ENCODE results near the gene ELFN2. TPM values are rescaled to one million over a fixed set of nuclear protein-coding genes. Genes with fewer than 3 reads are reported as not detected.

The ELFN2 gene
- total RNA-seq, 2 experiments from 2014 or later, result 0.04 to 0.06 TPM

Other genes with a start within 250 kb of the ELFN2 start
- 1 to 10 TPM; 2.9 to 3.4 TPM for gene C1QTNF6, start 239.2 kb downstream of the ELFN2 start, total RNA-seq
- gene SSTR3, start 215.0 kb downstream of the ELFN2 start, total RNA-seq, result under 1 TPM; 0.46 to 0.65 TPM
- 100 to 1,000 TPM; 498 to 521 TPM for gene RAC2, start 183.2 kb downstream of the ELFN2 start, total RNA-seq
- gene CYTH4, start 145.0 kb downstream of the ELFN2 start, total RNA-seq, result 10 to 100 TPM; 16.3 to 16.4 TPM
- gene MFNG, start 58.9 kb upstream of the ELFN2 start, total RNA-seq, result 100 to 1,000 TPM; 191 to 199 TPM
- gene CARD10, start 91.9 kb upstream of the ELFN2 start, total RNA-seq, result under 1 TPM in 1 of 2 experiments, not detected in 1; 0.29 TPM
- under 1 TPM; 0.36 to 0.73 TPM for gene CDC42EP1, start 133.0 kb upstream of the ELFN2 start, total RNA-seq
- gene LGALS2, start 152.6 kb upstream of the ELFN2 start, total RNA-seq, result not detected
- gene GGA1, start 181.4 kb upstream of the ELFN2 start, total RNA-seq, result 10 to 100 TPM; 75.5 to 80.3 TPM
- 100 to 1,000 TPM; 102 to 105 TPM for gene SH3BP1, start 212.2 kb upstream of the ELFN2 start, total RNA-seq
- 10 to 100 TPM; 46.2 to 50.6 TPM for gene PDXP, start 231.2 kb upstream of the ELFN2 start, total RNA-seq
- 100 to 1,000 TPM; 278 to 297 TPM for gene LGALS1, start 248.2 kb upstream of the ELFN2 start, total RNA-seq

All from activated CD8-positive, alpha-beta memory T cell treated with anti-CD3 and anti-CD28 coated beads for 36 hours (primary cell).